HCT116 (cell line): ENCODE measurements around the gene TGM2.

Source experiments
- CEBPB ChIP-seq: IDR thresholded peaks from 2 replicates; pipeline ENCODE4 v1.6.1; 2012; ENCODE audit warnings: low read depth
- CTCF ChIP-seq, 3 experiments: fragments of 200-600 bp in 1 of 3; sonication (generic) in 1 of 3; IDR thresholded peaks in 2 of 3; conservative IDR thresholded peaks in 1 of 3; 2 replicates each; pipeline ENCODE4 v1.5.1; 2012 to 2017; ENCODE audit warnings: low read depth in 2 of 3, low read length in 2 of 3, antibody characterized with exemption in 1 of 3, borderline replicate concordance in 1 of 3, control low read depth in 1 of 3, mild to moderate bottlenecking in 1 of 3, mixed read lengths in 1 of 3, mixed run types in 1 of 3, moderate library complexity in 1 of 3; ENCODE audit not compliant: insufficient read depth in 1 of 3
- EZH2phosphoT487 ChIP-seq: fragments of 200-600 bp; IDR thresholded peaks from 2 replicates; pipeline ENCODE4 v1.6.1; 2018; ENCODE audit warnings: antibody characterized with exemption, borderline replicate concordance
- ZNF274 ChIP-seq: fragments of 200-500 bp; sonication (Bioruptor generic); IDR thresholded peaks from 2 replicates; pipeline ENCODE4 v1.6.1; 2014; ENCODE audit warnings: mild to moderate bottlenecking, low read depth, low read length, inconsistent platforms
- TF ChIP-seq, protein P1 (sequence below): IDR thresholded peaks from 2 replicates; pipeline ENCODE4 v1.6.1; 2012

DNA sequence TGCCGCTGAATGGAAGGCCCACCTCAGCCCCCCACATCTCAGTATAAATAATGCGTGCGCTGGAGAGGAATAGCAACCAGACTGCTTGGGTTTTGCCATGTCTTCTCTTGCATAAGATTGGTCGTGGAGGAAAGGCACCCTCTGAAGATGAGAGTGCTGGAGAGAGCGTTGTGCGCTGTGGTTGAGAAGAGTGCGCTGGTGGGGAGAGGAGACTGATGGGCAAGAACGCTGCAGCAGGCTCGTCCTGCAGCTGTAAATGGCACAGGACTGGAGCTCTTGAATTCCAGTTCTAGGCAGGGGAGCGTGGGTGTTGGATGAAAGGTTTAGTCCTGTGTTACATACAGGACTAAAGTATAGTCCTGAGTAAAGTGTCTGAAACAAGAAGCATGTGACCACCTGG, 80.0 kb downstream of the TGM2 start:
- TF ChIP-seq CEBPB, result no peak
- TF ChIP-seq CTCF (IDR thresholded peaks at IDR 0.05 in 2 of 3, conservative IDR thresholded peaks at IDR 0.05 in 1 of 3; ENCODE audit: borderline replicate concordance in 1 of 3, insufficient read depth in 1 of 3, low read depth in 2 of 3, low read length in 2 of 3), result no peak
- TF ChIP-seq EZH2phosphoT487, result no peak
- no peak for TF ChIP-seq ZNF274
- TF ChIP-seq, protein P1, sequence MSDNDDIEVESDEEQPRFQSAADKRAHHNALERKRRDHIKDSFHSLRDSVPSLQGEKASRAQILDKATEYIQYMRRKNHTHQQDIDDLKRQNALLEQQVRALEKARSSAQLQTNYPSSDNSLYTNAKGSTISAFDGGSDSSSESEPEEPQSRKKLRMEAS, result no peak
